ENCODE results near the gene PDZRN4. TPM values are rescaled to one million over a fixed set of nuclear protein-coding genes. Genes with fewer than 3 reads are reported as not detected.
A peak's percentile ranks its signal among the peaks of the same experiment; 100 is the strongest.

PDZRN4 gene
- total RNA-seq, 1 experiment from 2014 or later = 2.4 TPM

- Histone ChIP-seq H3K9me3 (ENCODE audit: low read length) (no peaks in the 10 kb centered on the region), H3K27ac (ENCODE audit: low read length) (no peak overlapping the region), H3K4me3 (ENCODE audit: low read length) (no peak overlapping the region), H3K79me2 (ENCODE audit: low read length) (no peaks in the 10 kb centered on the region), H4K20me1 (ENCODE audit: insufficient read depth, low read depth, low read length) (no peaks in the 10 kb centered on the region), H3K9me2 (replicated peaks; ENCODE audit: insufficient read depth, low read length) (no peaks in the 10 kb centered on the region), H3K4me1 (ENCODE audit: low read length) (peaks cover 14% of the 10 kb centered on the region), H3K9ac (ENCODE audit: low read length) (no peak overlapping the region), H3K4me2 (ENCODE audit: low read depth, low read length, poor library complexity, severe bottlenecking) (no peak overlapping the region), H3K36me3 (ENCODE audit: insufficient read depth, low read length) (no peaks in the 10 kb centered on the region), H2AFZ (ENCODE audit: low read length) (no peak overlapping the region), H3K27me3 (ENCODE audit: low read length) (peaks cover 2% of the 10 kb centered on the region; the same call in 1 of the 2 replicates)
- DNase-seq = no peak
These were observed 360.8 kb downstream of the PDZRN4 start for GRCh38 chr12:41548926-41549325.

GRCh38 chr12:41552588-41552987 is 364.5 kb downstream of the PDZRN4 start:
- Histone ChIP-seq H3K27ac (ENCODE audit: low read length) (no peak overlapping the region), H3K79me2 (ENCODE audit: low read length) (no peaks in the 10 kb centered on the region), H3K4me1 (ENCODE audit: low read length) (no peaks in the 10 kb centered on the region), H4K20me1 (ENCODE audit: insufficient read depth, low read depth, low read length) (no peaks in the 10 kb centered on the region), H3K4me2 (ENCODE audit: low read depth, low read length, poor library complexity, severe bottlenecking) (no peak overlapping the region), H3K27me3 (ENCODE audit: low read length) (no peaks in the 10 kb centered on the region), H3K4me3 (ENCODE audit: low read length) (no peak overlapping the region), H3K36me3 (ENCODE audit: insufficient read depth, low read length) (no peaks in the 10 kb centered on the region), H3K9ac (ENCODE audit: low read length) (no peak overlapping the region), H3K9me3 (ENCODE audit: low read length) (no peaks in the 10 kb centered on the region), H3K9me2 (replicated peaks; ENCODE audit: insufficient read depth, low read length) (no peaks in the 10 kb centered on the region), H2AFZ (ENCODE audit: low read length) (no peak overlapping the region)
- no peak for DNase-seq

GRCh38 chr12:41556176-41556575 is 368.1 kb downstream of the PDZRN4 start:
- H3K79me2 ChIP-seq (ENCODE audit: low read length) = no peaks in the 10 kb centered on the region
- H3K4me2 ChIP-seq (ENCODE audit: low read depth, low read length, poor library complexity, severe bottlenecking) = no peak overlapping the region
- H3K27me3 ChIP-seq (ENCODE audit: low read length) = no peaks in the 10 kb centered on the region
- H3K9me2 ChIP-seq (replicated peaks; ENCODE audit: insufficient read depth, low read length) = no peaks in the 10 kb centered on the region
- H3K9me3 ChIP-seq (ENCODE audit: low read length) = no peaks in the 10 kb centered on the region
- no peaks in the 10 kb centered on the region for H3K36me3 ChIP-seq (ENCODE audit: insufficient read depth, low read length)
- no peak overlapping the region for H3K27ac ChIP-seq (ENCODE audit: low read length)
- H4K20me1 ChIP-seq (ENCODE audit: insufficient read depth, low read depth, low read length) = no peaks in the 10 kb centered on the region
- no peak overlapping the region for H3K9ac ChIP-seq (ENCODE audit: low read length)
- H3K4me3 ChIP-seq (ENCODE audit: low read length) = no peak overlapping the region
- no peak overlapping the region for H2AFZ ChIP-seq (ENCODE audit: low read length)
- no peak for DNase-seq
- H3K4me1 ChIP-seq (ENCODE audit: low read length) = no peaks in the 10 kb centered on the region

GRCh38 chr12:41557344-41557743 is 369.2 kb downstream of the PDZRN4 start:
- H3K36me3 ChIP-seq (ENCODE audit: insufficient read depth, low read length) = no peaks in the 10 kb centered on the region
- no peak overlapping the region for H3K4me3 ChIP-seq (ENCODE audit: low read length)
- H3K79me2 ChIP-seq (ENCODE audit: low read length) = no peaks in the 10 kb centered on the region
- H3K9ac ChIP-seq (ENCODE audit: low read length) = no peak overlapping the region
- no peaks in the 10 kb centered on the region for H3K27me3 ChIP-seq (ENCODE audit: low read length)
- no peaks in the 10 kb centered on the region for H3K9me2 ChIP-seq (replicated peaks; ENCODE audit: insufficient read depth, low read length)
- no peak for DNase-seq
- no peak overlapping the region; the same call in 1 of the 2 replicates for H2AFZ ChIP-seq (ENCODE audit: low read length)
- H3K27ac ChIP-seq (ENCODE audit: low read length) = no peak overlapping the region
- no peaks in the 10 kb centered on the region for H3K4me1 ChIP-seq (ENCODE audit: low read length)
- H4K20me1 ChIP-seq (ENCODE audit: insufficient read depth, low read depth, low read length) = no peaks in the 10 kb centered on the region
- no peak overlapping the region for H3K4me2 ChIP-seq (ENCODE audit: low read depth, low read length, poor library complexity, severe bottlenecking)
- no peaks in the 10 kb centered on the region for H3K9me3 ChIP-seq (ENCODE audit: low read length)

GRCh38 chr12:41558671-41559070 is 370.6 kb downstream of the PDZRN4 start:
- H3K4me3 ChIP-seq (ENCODE audit: low read length) = no peak overlapping the region
- no peaks in the 10 kb centered on the region for H3K4me1 ChIP-seq (ENCODE audit: low read length)
- H3K27ac ChIP-seq (ENCODE audit: low read length) = no peak overlapping the region
- no peaks in the 10 kb centered on the region for H3K27me3 ChIP-seq (ENCODE audit: low read length)
- H2AFZ ChIP-seq (ENCODE audit: low read length) = no peak overlapping the region
- H4K20me1 ChIP-seq (ENCODE audit: insufficient read depth, low read depth, low read length) = no peaks in the 10 kb centered on the region
- no peak overlapping the region for H3K4me2 ChIP-seq (ENCODE audit: low read depth, low read length, poor library complexity, severe bottlenecking)
- no peaks in the 10 kb centered on the region for H3K9me2 ChIP-seq (replicated peaks; ENCODE audit: insufficient read depth, low read length)
- H3K9me3 ChIP-seq (ENCODE audit: low read length) = no peaks in the 10 kb centered on the region
- no peak for DNase-seq
- H3K9ac ChIP-seq (ENCODE audit: low read length) = no peak overlapping the region
- H3K79me2 ChIP-seq (ENCODE audit: low read length) = no peaks in the 10 kb centered on the region
- no peaks in the 10 kb centered on the region for H3K36me3 ChIP-seq (ENCODE audit: insufficient read depth, low read length)

- Histone ChIP-seq H3K27ac (ENCODE audit: low read length) (no peak overlapping the region), H3K4me3 (ENCODE audit: low read length) (no peak overlapping the region), H3K36me3 (ENCODE audit: insufficient read depth, low read length) (no peaks in the 10 kb centered on the region), H3K27me3 (ENCODE audit: low read length) (no peaks in the 10 kb centered on the region), H4K20me1 (ENCODE audit: insufficient read depth, low read depth, low read length) (no peaks in the 10 kb centered on the region), H3K4me1 (ENCODE audit: low read length) (peaks cover 11% of the 10 kb centered on the region; the same call in 1 of the 2 replicates), H2AFZ (ENCODE audit: low read length) (no peak overlapping the region), H3K9ac (ENCODE audit: low read length) (no peak overlapping the region), H3K9me2 (replicated peaks; ENCODE audit: insufficient read depth, low read length) (no peaks in the 10 kb centered on the region), H3K79me2 (ENCODE audit: low read length) (no peaks in the 10 kb centered on the region), H3K4me2 (ENCODE audit: low read depth, low read length, poor library complexity, severe bottlenecking) (no peak overlapping the region), H3K9me3 (ENCODE audit: low read length) (no peaks in the 10 kb centered on the region)
- no peak for DNase-seq
These were observed 374.9 kb downstream of the PDZRN4 start for GRCh38 chr12:41563051-41563450.

- DNase-seq = no peak
- Histone ChIP-seq H3K9me3 (ENCODE audit: low read length) (no peaks in the 10 kb centered on the region), H3K27ac (ENCODE audit: low read length) (no peak overlapping the region), H3K9ac (ENCODE audit: low read length) (no peak overlapping the region), H3K79me2 (ENCODE audit: low read length) (no peaks in the 10 kb centered on the region), H3K36me3 (ENCODE audit: insufficient read depth, low read length) (no peaks in the 10 kb centered on the region), H3K4me3 (ENCODE audit: low read length) (no peak overlapping the region), H3K9me2 (replicated peaks; ENCODE audit: insufficient read depth, low read length) (no peaks in the 10 kb centered on the region), H3K4me1 (ENCODE audit: low read length) (peaks cover 11% of the 10 kb centered on the region; the same call in 1 of the 2 replicates), H4K20me1 (ENCODE audit: insufficient read depth, low read depth, low read length) (no peaks in the 10 kb centered on the region), H3K4me2 (ENCODE audit: low read depth, low read length, poor library complexity, severe bottlenecking) (no peak overlapping the region), H3K27me3 (ENCODE audit: low read length) (no peaks in the 10 kb centered on the region), H2AFZ (ENCODE audit: low read length) (peak overlapping the region; percentile 34; the same call in 1 of the 2 replicates)
These were observed 376.7 kb downstream of the PDZRN4 start for GRCh38 chr12:41564816-41565215.

- Histone ChIP-seq H3K4me2 (ENCODE audit: low read depth, low read length, poor library complexity, severe bottlenecking) (no peak overlapping the region), H3K36me3 (ENCODE audit: insufficient read depth, low read length) (no peaks in the 10 kb centered on the region), H2AFZ (ENCODE audit: low read length) (no peak overlapping the region), H3K27me3 (ENCODE audit: low read length) (no peaks in the 10 kb centered on the region), H3K27ac (ENCODE audit: low read length) (no peak overlapping the region), H3K4me3 (ENCODE audit: low read length) (no peak overlapping the region), H3K9me3 (ENCODE audit: low read length) (no peaks in the 10 kb centered on the region), H3K9me2 (replicated peaks; ENCODE audit: insufficient read depth, low read length) (no peaks in the 10 kb centered on the region), H4K20me1 (ENCODE audit: insufficient read depth, low read depth, low read length) (no peaks in the 10 kb centered on the region), H3K4me1 (ENCODE audit: low read length) (peaks cover 11% of the 10 kb centered on the region; the same call in 1 of the 2 replicates), H3K79me2 (ENCODE audit: low read length) (no peaks in the 10 kb centered on the region), H3K9ac (ENCODE audit: low read length) (no peak overlapping the region)
- no peak for DNase-seq
These were observed 378.6 kb downstream of the PDZRN4 start for GRCh38 chr12:41566703-41567102.

GRCh38 chr12:41573445-41573844 is 385.3 kb downstream of the PDZRN4 start:
- no peaks in the 10 kb centered on the region for H3K27me3 ChIP-seq (ENCODE audit: low read length)
- H3K4me1 ChIP-seq (ENCODE audit: low read length) = no peaks in the 10 kb centered on the region
- H3K9me3 ChIP-seq (ENCODE audit: low read length) = no peaks in the 10 kb centered on the region
- H3K9ac ChIP-seq (ENCODE audit: low read length) = no peak overlapping the region
- H3K9me2 ChIP-seq (replicated peaks; ENCODE audit: insufficient read depth, low read length) = no peaks in the 10 kb centered on the region
- H3K27ac ChIP-seq (ENCODE audit: low read length) = no peak overlapping the region
- no peak overlapping the region for H3K4me3 ChIP-seq (ENCODE audit: low read length)
- H3K79me2 ChIP-seq (ENCODE audit: low read length) = no peaks in the 10 kb centered on the region
- no peaks in the 10 kb centered on the region for H3K36me3 ChIP-seq (ENCODE audit: insufficient read depth, low read length)
- DNase-seq = no peak
- no peak overlapping the region for H3K4me2 ChIP-seq (ENCODE audit: low read depth, low read length, poor library complexity, severe bottlenecking)
- H2AFZ ChIP-seq (ENCODE audit: low read length) = no peak overlapping the region
- H4K20me1 ChIP-seq (ENCODE audit: insufficient read depth, low read depth, low read length) = no peaks in the 10 kb centered on the region
